Activated naive CD4-positive, alpha-beta T cell (primary cell): ENCODE measurements around the gene OR11A1.

Experiments used
- DNase-seq, 4 experiments: peaks; one replicate each; lab custom pipeline; 2025; lab: John Stamatoyannopoulos, UW

OR11A1 gene, protein sequence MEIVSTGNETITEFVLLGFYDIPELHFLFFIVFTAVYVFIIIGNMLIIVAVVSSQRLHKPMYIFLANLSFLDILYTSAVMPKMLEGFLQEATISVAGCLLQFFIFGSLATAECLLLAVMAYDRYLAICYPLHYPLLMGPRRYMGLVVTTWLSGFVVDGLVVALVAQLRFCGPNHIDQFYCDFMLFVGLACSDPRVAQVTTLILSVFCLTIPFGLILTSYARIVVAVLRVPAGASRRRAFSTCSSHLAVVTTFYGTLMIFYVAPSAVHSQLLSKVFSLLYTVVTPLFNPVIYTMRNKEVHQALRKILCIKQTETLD

DNA sequence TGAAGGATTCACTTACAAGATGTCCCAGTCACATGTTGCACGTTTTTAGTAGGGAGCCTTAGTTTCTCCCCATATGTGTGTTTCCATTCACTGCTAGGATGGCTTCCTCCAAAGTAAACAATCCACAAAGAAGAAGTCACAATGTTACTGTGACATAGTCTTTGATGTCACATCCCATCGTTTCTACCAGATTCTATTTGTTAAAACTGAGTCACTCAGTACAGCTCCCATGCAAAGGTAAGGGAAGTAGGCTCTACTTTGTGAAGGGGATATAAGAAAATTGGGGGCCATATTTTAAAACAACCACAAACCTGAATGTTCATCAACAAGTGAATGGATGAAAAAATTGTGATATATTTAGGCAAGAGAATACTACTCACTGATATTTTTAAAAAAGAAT, at the start of gene OR11A1, which contains the start of gene OR2H1:
Gene OR11A1 (minus strand): TSS at position 101 of the 400 bp plus-strand sequence. CDS start 29,430 bp downstream, outside the sequence.
Gene OR2H1 (plus strand): TSS at position 185 of the 400 bp plus-strand sequence. CDS start 4,615 bp downstream, outside the sequence.
- no peak for DNase-seq

DNA sequence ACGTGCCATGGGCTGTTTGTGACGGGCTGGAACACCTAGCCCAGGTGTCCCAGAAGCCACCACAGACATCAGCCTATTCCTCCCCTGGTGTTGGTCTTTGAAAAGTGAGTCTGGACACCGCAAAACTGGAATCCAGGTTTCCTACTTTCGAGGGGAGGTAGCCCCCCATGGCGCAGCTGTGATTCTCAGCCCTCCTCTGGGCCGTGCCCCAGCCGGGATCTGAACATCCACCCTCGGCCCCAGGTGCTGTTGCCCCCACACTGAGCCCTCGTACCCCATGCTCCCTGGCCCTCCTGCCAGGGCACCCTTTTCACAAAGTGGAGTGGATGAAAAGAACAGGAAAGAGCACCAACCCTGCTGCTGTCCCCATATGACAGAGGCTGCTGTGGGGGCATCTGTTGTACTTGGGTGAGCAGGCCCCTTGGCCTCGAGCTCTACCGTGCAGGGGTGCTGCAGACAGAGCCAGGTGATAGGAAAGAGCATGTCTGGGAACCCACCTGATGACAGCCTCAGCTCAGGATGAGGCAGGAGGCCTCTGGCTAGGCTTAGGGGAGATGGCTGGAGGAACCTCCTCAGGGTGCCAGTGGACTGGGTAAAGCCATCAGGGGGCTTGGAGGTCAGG, 49.7 kb upstream of the OR11A1 start:
- DNase-seq, result no peak

DNA sequence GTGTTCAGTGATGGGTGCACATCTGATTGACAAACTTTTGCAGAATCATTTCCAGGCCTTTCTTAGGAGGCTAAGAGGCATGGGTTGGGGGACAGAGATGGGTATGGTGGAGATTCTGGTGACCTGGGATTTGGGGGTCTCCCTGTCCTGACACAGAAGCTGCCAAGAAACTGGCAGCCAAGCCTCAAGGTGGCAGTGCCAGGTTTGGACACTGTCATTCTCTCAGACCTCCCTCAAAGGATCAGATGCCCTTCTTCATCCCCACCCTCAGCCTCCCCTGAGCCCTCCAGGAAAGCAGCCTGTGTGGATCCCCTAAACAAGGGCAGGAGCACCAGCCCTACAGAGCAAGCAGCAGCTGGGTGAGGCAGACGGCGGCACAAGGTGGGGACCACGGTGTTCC, 48.9 kb upstream of the OR11A1 start:
- no peak for DNase-seq

DNA sequence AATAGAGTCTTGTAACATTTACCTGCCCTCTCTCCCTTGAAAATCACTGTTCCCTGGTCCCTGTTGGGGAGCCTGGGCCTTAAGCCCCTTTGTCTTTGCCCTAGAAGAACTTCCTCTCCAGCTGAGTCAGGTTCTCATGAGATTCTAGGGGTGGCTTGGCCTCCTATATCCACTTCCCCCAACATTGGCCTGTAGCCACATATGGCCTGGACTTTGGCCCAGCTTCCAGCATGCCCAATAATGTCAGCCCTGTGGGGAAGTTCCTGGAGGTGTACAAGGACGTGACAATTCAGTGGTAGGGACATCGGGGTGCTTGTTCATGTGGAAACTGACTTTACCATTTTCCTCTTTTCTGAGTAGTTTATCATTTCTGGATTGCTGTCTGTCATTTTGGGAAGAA, 48.1 kb upstream of the OR11A1 start:
- DNase-seq, result no peak

DNA sequence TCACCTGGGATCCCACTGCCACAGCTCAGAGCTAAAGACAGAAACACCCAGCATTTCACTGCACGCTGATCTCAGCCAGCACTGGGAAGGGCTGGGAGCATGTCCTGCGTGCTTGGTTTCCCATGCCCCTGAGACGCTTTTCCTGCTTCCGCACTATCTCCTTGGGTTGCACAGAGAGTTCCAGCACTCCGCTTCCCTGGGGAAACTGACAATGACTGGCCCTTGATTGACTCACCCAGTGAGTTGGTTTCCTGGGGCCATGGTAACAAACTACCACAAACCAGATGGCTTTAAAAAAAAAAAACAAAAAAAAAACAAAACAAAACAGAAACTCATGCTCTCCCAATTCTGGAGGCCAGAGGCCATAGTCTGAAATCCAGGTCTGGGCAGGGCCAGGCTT, 45.7 kb upstream of the OR11A1 start:
- DNase-seq, result no peak

DNA sequence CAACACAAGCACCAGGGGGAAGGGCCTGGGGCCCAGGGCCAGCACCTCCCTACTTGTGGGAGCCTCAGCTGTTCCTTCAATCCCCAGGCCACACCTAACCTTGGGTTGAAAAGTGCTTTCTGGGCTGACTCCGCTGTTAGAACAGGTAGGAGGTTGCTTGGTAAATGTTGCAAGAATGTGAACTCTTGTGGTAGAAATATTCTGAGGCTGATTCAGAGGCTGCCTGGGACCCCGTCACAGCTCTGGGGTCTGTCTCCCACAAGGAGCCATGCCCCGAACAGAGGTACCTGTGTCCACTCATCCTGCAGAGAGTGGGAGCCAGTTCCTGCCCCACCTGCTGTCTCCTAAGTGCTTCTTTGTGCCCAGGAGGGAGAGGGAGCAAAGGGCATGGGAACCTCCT, 45.3 kb upstream of the OR11A1 start:
- no peak for DNase-seq

DNA sequence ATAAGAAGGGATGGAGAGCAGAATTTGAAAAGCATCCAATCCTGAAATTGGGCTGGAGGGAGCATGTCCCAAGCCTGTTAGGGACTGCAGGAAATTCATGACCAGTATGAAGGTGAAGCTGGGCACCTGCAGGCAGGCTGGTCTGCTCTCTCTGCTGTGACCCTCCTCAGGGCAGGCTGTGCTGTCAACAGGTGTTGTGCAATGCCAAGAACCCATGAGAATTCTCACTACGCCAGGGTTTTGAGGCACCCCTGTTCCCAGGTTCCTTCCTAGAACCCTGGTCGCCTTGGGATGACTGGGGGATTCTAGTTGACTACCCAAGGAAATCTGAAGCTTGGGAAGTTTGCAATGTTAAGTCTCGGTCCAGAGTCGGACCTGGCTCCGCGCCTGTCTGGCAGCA, 44.2 kb upstream of the OR11A1 start:
- no peak for DNase-seq

DNA sequence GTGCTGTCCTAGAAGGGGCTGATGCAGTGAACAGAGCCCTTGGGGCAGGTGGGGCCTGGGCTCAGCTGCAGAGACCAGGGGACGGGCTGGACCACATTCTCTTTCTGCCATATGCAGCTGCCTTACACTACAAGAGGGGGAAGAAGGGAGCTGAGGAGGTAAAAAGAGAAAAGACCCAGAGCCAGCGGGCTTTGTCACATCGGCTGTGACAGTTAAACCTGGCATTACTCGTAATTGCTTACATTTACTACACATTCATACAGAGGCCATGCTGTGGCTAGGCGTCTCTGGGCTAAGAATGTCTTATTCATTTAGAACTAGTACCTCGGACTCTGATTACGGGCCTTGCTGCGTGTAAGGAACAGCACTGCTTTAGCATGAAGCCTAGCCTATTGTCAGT, 43.7 kb upstream of the OR11A1 start:
- no peak for DNase-seq

DNA sequence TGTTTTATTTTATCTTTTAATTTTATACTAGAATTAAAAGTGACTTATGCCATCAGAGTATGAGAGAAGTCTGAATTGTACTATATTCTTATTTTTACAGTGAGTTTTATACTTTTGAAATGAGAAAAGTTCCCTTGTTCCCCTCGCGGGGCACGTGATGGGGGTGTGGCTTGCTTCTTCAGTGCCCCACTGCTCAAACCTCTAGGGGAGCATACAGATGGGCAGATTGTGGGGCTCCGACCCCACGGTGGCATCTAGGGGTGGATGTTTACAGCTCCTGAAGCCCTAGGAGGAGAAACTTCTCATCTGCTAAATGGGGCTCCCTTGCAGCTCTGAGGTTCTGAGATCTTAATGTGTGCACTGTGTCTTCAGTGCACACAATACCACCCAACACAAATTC, 42.8 kb upstream of the OR11A1 start:
- no peak for DNase-seq

DNA sequence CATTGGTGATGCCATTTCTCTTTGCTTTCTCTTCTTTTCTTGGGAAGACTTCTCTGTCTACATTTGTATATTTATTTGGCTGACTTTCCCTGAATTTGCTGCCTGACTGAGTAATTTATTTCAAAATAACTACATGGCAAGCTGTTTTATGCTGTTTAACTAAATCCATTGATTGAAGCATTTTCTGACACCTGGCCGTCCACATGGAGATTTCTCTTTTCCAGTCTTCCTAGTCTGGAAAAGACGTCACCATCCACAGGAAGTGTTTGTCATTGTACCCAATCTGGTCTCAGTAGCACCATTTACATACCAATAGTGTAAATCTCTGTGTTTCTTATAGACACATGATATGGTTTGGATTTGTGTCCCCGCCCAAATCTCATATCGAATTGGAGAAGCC, 40.1 kb upstream of the OR11A1 start:
- DNase-seq, result no peak

DNA sequence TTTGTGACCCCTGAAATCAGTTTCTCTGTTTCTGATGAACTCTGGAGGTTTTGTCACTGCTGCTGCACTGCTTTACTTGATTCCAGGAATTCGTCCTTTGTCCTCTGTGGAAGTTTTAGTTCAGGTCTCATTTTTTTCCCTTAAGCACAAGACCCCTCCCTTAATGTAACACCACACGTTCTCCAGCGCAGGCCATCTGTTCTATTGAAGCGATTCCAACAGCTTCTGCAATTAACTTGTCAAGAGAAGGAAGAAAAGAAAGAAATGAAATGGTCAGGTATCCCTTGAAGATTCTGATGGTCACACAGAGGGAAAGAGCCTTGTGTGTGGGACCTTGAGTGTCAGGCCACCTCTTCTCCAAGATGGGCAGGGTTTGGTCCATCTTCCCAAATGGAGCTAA, 38.7 kb upstream of the OR11A1 start:
- no peak for DNase-seq

DNA sequence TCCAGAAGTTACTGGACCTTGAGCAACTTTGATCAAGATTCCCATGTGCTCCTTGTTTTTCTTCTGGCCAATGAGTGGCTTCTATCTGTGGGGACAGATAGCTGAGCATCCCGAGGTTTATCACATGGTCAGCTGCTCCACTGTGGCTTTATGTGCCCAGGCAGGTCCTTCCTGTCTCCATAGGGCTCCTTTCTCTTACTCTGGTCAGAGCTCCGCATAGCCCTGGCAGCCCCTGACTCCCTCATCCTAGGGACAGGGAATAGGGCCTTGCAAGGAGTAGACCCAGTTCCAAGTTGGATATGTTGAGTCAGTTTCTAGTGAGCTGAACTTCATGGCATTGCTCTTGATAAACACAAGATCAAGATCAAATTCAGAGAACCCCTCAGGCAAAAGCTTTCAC, 37.3 kb upstream of the OR11A1 start:
- DNase-seq, result no peak

DNA sequence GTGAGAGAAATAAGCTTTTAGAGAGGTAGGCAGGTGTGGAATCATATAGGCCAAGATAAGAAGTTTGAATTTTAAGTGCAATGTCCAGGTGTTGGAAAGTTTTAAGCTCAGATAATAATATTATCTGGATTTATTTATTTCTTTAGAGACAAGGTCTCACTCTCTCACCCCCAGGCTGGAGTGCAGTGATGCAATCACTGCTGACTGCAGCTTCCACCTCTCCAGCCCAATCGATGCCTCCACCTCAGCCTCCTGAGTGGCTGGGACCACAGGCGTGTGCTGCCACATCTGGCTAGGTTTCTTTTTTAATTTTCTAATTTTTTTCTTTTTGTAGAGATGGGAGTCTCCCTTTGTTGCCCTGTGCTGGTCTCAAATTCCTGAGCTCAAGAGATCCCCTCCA, 36.4 kb upstream of the OR11A1 start:
- DNase-seq, result no peak

DNA sequence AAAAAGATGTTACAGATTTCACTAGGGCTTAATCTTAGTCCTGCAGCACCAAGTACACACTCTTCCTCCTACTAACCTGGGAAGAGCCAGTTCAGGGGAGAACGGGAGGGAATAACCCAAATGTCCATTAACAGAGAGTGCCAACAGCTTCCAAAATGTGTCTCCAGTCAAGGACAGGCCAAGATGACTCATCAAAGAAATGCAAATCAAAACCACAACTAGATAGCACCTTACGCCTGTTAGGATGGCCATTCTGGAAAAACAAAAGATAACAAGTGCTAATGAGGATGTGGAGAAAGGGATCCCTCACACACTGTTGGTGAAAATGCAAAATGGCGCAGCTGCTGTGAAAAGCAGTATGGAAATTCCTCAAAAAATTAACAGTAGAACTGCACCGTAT, 34.7 kb upstream of the OR11A1 start:
- DNase-seq, result no peak

DNA sequence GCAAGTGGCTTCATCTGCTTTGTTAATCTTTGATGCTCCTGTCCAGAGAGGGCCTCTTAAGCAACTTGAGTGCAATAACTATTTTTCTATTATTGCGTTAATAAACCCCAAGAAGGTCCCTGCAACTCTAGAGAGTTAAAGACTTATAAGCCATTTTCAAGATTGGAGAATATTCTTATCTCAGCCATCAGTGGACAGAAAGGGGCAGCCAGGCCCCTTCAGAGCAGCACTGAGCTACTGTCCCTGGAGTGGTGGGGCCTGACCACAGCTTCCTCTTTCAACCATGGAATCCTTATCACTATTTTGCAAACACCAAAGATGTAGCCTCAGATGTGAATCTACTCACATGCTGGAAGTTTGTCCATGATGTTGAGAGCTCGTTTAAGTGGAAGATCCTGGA, 33.7 kb upstream of the OR11A1 start:
- no peak for DNase-seq

DNA sequence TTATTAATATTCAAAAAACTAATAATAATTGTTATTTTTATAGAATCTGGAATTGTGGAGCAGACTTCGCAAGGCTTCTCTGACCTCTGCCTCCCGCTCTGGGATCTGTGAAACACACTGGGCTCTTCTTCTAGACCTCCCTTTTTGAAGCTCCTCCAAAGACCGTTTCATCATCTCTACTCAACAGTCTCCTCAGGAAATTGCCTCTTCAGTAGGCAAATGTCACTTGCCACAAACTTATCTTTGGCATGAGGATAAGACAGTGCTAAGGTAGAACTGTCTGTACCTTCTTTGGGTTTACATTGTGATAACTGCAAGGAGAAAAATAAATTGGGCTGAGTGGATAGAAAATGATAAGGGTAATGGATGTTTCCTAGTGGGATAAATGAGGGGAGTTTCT, 33.2 kb upstream of the OR11A1 start:
- DNase-seq, result no peak

DNA sequence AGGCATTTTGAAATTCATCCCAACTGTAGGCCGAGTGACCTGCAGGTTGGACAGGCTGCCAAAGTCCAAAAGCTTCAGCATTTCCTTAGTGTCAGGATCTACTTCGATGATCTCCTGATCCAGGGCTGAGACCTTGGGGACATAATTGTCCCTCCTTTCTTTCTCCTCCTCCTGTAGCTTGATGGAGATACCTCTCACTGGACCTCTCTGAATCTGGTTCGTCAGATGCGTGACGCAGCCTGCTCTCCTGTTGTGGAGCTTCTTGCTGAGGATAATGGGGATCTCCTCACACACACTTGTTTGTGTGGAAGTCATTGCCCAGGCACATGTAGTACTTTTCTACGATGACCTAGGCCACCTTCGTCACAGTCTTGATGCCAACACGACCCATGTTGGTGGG, 32.4 kb upstream of the OR11A1 start:
- no peak for DNase-seq

DNA sequence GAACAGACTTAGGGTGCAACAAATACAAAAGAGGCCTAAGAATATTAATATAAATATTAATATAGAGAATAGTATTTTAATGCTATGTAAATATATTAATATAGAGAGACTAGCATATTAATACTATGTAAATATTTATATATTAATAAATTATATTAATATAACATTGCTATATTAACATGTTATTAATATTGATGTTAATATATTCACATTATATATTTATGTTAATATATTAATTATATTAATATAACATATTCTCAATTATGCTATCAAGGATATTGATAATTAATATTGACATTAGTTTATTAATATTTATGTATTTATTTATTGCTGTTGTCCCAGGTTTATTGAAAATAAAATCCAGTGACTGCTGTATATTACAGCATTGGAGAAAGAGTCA, 32.0 kb upstream of the OR11A1 start:
- DNase-seq, result no peak

DNA sequence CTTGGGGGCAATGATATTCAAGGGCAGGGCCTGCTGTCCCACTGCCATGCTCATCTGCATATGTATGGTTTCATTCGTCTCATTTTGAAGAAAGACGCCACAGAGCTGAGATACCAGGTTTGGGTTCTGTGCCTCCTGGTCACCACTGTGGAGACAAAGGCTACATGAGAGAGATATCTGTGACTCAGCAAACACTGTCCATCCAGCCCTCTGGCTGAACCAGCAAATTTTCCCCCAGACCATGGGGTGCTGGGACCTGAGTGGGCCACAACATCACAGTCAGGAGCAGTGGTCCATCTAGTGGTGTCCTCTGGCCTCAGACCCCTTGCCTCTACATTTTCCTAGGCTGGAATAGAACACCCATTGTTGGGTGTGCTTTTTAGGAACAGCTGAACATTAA, 30.8 kb upstream of the OR11A1 start, which contains the start of gene MAS1L:
Gene MAS1L (minus strand): TSS at position 297 of the 400 bp plus-strand sequence. CDS start 54 bp downstream, at position 243.
- no peak for DNase-seq

DNA sequence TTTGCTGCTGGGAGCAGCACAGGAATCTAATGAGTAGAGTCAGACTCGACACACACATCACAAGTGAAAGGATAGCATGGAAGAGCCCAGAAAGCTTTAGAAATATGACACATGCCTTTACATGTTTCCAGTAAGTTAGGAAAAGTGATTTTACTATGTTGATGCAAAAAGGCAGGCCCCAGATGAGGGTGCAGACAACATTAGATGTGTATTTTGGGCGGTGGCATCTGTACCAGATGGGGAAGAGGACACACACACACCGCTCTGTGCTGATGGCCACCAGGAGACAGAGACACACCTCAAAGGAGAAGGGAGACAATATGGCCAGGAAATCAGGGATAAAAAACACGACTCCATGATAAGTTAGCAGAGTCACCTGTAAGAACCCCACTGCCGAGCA, 30.3 kb upstream of the OR11A1 start:
- DNase-seq, result no peak

DNA sequence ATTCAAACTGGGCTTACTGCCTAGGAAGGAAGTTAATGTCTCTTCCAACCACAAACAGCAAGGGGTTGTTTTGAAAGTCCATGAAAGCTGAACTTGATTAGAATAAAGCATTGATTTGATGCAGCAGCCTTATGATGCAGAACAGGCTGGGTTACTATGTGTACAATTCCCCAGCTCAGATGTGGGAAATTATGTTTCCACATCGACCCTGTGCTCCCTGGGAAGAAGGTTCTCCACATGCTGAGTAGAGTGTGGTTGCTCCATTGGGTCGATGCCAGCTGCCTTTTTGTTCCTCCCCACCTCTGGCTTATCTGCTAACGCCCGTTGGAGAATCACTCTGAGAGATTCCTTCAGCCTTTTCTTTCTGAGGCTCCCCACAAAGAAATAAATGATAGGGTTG, 29.7 kb upstream of the OR11A1 start:
- DNase-seq, result no peak

DNA sequence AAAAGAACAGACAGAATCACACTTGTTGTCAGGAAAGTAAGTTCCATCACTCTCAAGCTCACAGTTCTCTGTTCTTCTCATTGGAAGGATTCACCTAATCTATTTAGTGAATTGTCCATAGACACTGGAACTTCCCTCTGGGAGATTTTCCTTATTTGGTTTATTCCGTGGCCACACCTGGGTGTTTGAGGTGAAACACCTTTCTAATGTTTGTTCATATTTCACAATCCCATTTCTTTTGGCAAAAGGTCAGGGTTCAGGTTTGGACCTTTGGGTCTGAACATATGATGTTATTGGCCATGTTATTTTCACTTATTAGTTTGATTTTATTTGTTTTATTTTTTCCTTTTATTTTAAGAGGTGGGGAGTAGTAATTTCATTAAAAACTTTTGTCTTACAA, 26.9 kb upstream of the OR11A1 start:
- no peak for DNase-seq

DNA sequence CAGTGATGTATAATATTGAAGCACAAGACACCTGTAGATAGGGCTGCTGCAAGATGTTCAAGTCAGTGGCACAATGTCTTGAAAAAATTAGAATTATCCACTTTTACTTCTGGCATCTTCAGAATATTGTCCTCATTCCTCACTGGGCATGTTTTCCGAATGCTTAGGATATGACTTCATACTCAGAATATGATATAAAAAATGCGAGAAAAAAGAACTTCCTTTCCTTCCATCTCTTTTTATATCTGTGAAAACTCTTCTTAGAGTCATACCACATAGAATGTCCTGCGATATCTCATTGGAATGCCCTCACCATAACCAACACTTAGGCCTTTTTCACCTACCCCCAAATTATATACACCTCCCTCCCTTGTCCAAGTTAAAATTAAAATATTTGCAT, 26.3 kb upstream of the OR11A1 start:
- DNase-seq, result no peak

DNA sequence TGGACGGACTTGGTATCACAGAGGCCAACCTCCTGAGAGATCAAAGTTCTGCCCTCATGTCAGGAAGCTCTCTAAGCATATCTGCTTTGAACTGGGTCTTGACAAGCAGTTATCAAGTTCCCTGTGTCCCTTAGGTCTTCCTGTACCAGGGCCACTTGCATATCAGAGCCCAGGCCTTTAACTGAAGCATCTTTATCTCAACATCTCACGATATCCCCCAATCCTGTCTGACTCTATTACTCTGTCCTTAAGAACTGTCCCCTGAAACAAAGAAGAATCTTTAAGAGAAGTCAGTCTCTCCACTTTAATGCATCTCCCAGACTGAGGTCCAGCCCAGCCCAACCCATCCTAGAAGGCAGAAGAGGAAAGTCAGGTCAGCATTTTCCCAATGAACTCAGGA, 22.7 kb upstream of the OR11A1 start:
- no peak for DNase-seq
